Parietal lobe (tissue), 2 donors: ENCODE results near the gene ADGB. TPM values are rescaled to one million over a fixed set of nuclear protein-coding genes. Genes with fewer than 3 reads are reported as not detected.

Experiments
- small RNA-seq: library from RNA; depleted of rRNA; stranded (forward); fragments of <200 nt; gene quantifications from one replicate; pipeline ENCODE3, GENCODE V24; 2014; ENCODE audit warnings: low replicate concordance
- total RNA-seq: library from RNA; depleted of rRNA; stranded (reverse); fragments of >200 nt; gene quantifications from one replicate; pipeline ENCODE4 v1.2.3, GENCODE V29; 2014

ADGB gene
- total RNA-seq = 0.31 TPM

DNA sequence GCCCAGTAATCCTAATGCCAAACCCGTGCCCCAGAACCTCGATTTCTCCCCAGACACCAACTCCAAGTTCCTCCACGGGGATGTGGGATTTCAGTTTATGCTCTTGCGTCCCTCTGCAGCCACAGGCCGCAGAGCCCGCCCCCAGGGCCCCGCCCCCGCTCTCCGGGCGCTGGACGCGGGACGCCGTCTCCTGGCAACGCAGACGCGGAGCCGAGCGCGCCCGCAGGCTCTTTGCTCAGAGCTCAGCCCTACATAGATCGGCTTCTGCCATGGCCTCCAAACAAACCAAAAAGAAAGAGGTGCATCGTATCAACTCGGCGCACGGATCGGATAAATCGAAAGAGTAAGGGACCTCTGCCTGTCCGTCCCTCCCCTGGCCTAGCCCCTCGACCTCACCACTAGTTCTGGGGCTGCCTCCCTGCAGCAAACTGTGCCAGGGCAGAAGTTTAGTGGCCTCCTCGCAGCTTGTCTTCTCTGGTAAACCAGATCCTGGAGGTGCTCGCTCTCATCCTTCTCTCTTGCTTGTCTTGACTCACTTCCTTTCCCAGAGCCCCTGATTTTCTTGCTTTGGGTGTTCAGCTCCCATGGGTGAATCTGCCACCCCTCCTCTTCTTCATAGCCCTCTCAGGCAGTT lies at the start of gene ADGB:
Gene ADGB (plus strand): TSS at position 201 of the 634 bp plus-strand sequence. CDS start 69 bp downstream, at position 270.

Small RNA genes lying within 50 kb of the gene (small RNA-seq; reads per million reads assigned to genes)
- gene RNU6-906P = not detected

Other genes starting within 250 kb of the ADGB start
- 2.8 TPM for gene RAB32, start 55.1 kb upstream of the ADGB start, total RNA-seq